ENCODE data around the gene EXOC6B. TPM values are rescaled to one million over a fixed set of nuclear protein-coding genes. Genes with fewer than 3 reads are reported as not detected.

The EXOC6B gene
- total and polyA plus RNA-seq, 10 of the 15 experiments (the other 5 are each of a cell fraction or from before 2014, with no cell fraction given), result 0.23 to 2.2 (median 1.2) TPM

DNA sequence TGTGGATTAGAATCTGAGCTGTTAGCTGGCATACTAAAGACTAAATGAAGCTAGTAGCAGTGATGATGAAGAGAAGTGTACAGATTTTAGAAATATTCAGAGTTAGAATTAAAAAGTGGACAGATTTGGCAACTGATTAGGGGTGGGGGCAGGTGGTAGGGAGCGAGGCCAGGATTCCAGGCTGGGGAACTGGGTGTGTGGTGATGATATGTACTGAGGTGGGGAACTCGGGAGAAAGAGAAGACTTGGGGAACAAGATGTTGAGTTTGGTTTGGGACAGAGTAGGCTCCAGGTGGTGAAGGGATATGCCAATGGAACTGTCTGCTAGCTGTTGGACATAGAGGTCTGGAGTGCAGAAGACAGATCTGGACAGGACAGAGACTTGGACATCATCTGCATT is 669.0 kb downstream of the EXOC6B start:
- peaks cover 3 to 5% of the 10 kb centered on the region in 2 experiments; a peak in 2 of 4 replicates for H3K27me3 ChIP-seq (replicated peaks in 1 of 2; ENCODE audit: control insufficient read depth in 2 of 2, insufficient read depth in 2 of 2, low read length in 1 of 2)
- DNase-seq (ENCODE audit: low read depth, low spot score) (no peak), FAIRE-seq (no peak), ATAC-seq (no peak)
- no peaks in the 10 kb centered on the region for H3K4me1 ChIP-seq (ENCODE audit: control insufficient read depth, insufficient read depth, low read length)
- H3K9me3 ChIP-seq (replicated peaks; ENCODE audit: control insufficient read depth, insufficient read depth, low read length), result no peaks in the 10 kb centered on the region
- 0% methylated on average over 2 of the region's 2 CpGs for WGBS (ENCODE audit: insufficient coverage, insufficient replicate concordance, low lambda C conversion rate, missing lambda C conversion rate)
- H3K4me2 ChIP-seq (ENCODE audit: control insufficient read depth, insufficient read depth), result no peak overlapping the region
- in situ Hi-C loops (cut with MboI), result no loop called here
- SMC1A ChIA-PET (ENCODE audit: uncharacterized antibody, unreplicated experiment), result no interaction called here
- BruUV-seq (replicated peaks), result no TSS peak
- no peak for TF ChIP-seq ZNF274 (IDR thresholded peaks at IDR 0.05; ENCODE audit: insufficient read depth, insufficient read length)
- no peak for TF ChIP-seq CREB1 (IDR thresholded peaks at IDR 0.05; ENCODE audit: low read depth)
- TF ChIP-seq DPF2 (IDR thresholded peaks at IDR 0.05), result no peak
- TF ChIP-seq, protein P1, sequence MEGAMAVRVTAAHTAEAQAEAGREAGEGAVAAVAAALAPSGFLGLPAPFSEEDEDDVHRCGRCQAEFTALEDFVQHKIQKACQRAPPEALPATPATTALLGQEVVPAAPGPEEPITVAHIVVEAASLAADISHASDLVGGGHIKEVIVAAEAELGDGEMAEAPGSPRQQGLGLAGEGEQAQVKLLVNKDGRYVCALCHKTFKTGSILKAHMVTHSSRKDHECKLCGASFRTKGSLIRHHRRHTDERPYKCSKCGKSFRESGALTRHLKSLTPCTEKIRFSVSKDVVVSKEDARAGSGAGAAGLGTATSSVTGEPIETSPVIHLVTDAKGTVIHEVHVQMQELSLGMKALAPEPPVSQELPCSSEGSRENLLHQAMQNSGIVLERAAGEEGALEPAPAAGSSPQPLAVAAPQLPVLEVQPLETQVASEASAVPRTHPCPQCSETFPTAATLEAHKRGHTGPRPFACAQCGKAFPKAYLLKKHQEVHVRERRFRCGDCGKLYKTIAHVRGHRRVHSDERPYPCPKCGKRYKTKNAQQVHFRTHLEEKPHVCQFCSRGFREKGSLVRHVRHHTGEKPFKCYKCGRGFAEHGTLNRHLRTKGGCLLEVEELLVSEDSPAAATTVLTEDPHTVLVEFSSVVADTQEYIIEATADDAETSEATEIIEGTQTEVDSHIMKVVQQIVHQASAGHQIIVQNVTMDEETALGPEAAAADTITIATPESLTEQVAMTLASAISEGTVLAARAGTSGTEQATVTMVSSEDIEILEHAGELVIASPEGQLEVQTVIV (IDR thresholded peaks at IDR 0.05; ENCODE audit: borderline replicate concordance, partially characterized antibody), result no peak
- TF ChIP-seq, protein P2, sequence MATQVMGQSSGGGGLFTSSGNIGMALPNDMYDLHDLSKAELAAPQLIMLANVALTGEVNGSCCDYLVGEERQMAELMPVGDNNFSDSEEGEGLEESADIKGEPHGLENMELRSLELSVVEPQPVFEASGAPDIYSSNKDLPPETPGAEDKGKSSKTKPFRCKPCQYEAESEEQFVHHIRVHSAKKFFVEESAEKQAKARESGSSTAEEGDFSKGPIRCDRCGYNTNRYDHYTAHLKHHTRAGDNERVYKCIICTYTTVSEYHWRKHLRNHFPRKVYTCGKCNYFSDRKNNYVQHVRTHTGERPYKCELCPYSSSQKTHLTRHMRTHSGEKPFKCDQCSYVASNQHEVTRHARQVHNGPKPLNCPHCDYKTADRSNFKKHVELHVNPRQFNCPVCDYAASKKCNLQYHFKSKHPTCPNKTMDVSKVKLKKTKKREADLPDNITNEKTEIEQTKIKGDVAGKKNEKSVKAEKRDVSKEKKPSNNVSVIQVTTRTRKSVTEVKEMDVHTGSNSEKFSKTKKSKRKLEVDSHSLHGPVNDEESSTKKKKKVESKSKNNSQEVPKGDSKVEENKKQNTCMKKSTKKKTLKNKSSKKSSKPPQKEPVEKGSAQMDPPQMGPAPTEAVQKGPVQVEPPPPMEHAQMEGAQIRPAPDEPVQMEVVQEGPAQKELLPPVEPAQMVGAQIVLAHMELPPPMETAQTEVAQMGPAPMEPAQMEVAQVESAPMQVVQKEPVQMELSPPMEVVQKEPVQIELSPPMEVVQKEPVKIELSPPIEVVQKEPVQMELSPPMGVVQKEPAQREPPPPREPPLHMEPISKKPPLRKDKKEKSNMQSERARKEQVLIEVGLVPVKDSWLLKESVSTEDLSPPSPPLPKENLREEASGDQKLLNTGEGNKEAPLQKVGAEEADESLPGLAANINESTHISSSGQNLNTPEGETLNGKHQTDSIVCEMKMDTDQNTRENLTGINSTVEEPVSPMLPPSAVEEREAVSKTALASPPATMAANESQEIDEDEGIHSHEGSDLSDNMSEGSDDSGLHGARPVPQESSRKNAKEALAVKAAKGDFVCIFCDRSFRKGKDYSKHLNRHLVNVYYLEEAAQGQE (IDR thresholded peaks at IDR 0.05; ENCODE audit: low read depth, low read length), result no peak
- TF ChIP-seq PAX5 (IDR thresholded peaks at IDR 0.05; ENCODE audit: borderline replicate concordance, low read depth, low read length), result no peak
- TF ChIP-seq, protein P3, sequence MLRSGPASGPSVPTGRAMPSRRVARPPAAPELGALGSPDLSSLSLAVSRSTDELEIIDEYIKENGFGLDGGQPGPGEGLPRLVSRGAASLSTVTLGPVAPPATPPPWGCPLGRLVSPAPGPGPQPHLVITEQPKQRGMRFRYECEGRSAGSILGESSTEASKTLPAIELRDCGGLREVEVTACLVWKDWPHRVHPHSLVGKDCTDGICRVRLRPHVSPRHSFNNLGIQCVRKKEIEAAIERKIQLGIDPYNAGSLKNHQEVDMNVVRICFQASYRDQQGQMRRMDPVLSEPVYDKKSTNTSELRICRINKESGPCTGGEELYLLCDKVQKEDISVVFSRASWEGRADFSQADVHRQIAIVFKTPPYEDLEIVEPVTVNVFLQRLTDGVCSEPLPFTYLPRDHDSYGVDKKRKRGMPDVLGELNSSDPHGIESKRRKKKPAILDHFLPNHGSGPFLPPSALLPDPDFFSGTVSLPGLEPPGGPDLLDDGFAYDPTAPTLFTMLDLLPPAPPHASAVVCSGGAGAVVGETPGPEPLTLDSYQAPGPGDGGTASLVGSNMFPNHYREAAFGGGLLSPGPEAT (IDR thresholded peaks at IDR 0.05; ENCODE audit: low read depth), result no peak
- no peak for TF ChIP-seq RELA (IDR thresholded peaks at IDR 0.05; ENCODE audit: borderline replicate concordance, partially characterized antibody)
- TF ChIP-seq, protein P4, sequence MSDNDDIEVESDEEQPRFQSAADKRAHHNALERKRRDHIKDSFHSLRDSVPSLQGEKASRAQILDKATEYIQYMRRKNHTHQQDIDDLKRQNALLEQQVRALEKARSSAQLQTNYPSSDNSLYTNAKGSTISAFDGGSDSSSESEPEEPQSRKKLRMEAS (IDR thresholded peaks at IDR 0.05; ENCODE audit: low read depth, low read length), result no peak
- TF ChIP-seq YY1 (IDR thresholded peaks at IDR 0.05; ENCODE audit: low read depth, low read length), result no peak
- no peak for TF ChIP-seq NRF1 (conservative IDR thresholded peaks at IDR 0.05; ENCODE audit: low read depth, low read length)
- H3K4me3 ChIP-seq, result no peak overlapping the region
- H2AFZ ChIP-seq (ENCODE audit: control insufficient read depth, low read depth, low read length), result no peak overlapping the region
- no peaks in the 10 kb centered on the region for H3K36me3 ChIP-seq (ENCODE audit: control insufficient read depth in 2 of 2, insufficient read depth in 2 of 2, low read length in 1 of 2)
- H4K20me1 ChIP-seq (ENCODE audit: control insufficient read depth, insufficient read depth), result no peaks in the 10 kb centered on the region
- no peaks in the 10 kb centered on the region for H3K79me2 ChIP-seq (ENCODE audit: control insufficient read depth, insufficient read depth, low read length)
- intact Hi-C loops (cut with micrococcal nuclease; ENCODE audit: unreplicated experiment), result no loop called here
- H3K27ac ChIP-seq (ENCODE audit: control insufficient read depth, insufficient read depth), result no peak overlapping the region
- no peak overlapping the region for H3K9ac ChIP-seq (ENCODE audit: control insufficient read depth, insufficient read depth, low read length)
- POLR2A ChIA-PET, result no interaction called here
- RAD21 ChIA-PET (ENCODE audit: unreplicated experiment), result no interaction called here
- CTCF ChIA-PET, result no interaction called here

All from GM12878 (cell line).